Nephron (organoid): ENCODE data around the gene ARL15.

Source experiments
- H3K27ac Mint-ChIP-seq, 3 experiments: 2 replicates each; pipeline ENCODE4 v1.8.0; 2020; ENCODE audit warnings: mixed read lengths in 3 of 3, mild to moderate bottlenecking in 2 of 3, moderate library complexity in 1 of 3
- H3K27me3 Mint-ChIP-seq: 2 replicates; pipeline ENCODE4 v1.8.0; 2021; ENCODE audit warnings: low read depth, mild to moderate bottlenecking, moderate library complexity, mixed read lengths
- H3K36me3 Mint-ChIP-seq: 2 replicates; pipeline ENCODE4 v1.8.0; 2020; ENCODE audit warnings: low read depth, mixed read lengths
- H3K4me1 Mint-ChIP-seq: 2 replicates; pipeline ENCODE4 v1.8.0; 2020; ENCODE audit warnings: mixed read lengths
- H3K4me3 Mint-ChIP-seq, 3 experiments: 2 replicates each; pipeline ENCODE4 v1.8.0; 2020; ENCODE audit warnings: mild to moderate bottlenecking in 3 of 3, mixed read lengths in 3 of 3, moderate library complexity in 2 of 3
- H3K9me3 Mint-ChIP-seq: 2 replicates; pipeline ENCODE4 v1.8.0; 2020; ENCODE audit warnings: mixed read lengths
- TF ChIP-seq, protein P1 (sequence below), 3 experiments: fragments of 200-600 bp; sonication (generic); IDR thresholded peaks; one replicate each; pipeline ENCODE4 v1.5.0; 2021; ENCODE audit warnings: antibody characterized with exemption in 3 of 3; ENCODE audit not compliant: unreplicated experiment in 3 of 3

ARL15 gene

DNA sequence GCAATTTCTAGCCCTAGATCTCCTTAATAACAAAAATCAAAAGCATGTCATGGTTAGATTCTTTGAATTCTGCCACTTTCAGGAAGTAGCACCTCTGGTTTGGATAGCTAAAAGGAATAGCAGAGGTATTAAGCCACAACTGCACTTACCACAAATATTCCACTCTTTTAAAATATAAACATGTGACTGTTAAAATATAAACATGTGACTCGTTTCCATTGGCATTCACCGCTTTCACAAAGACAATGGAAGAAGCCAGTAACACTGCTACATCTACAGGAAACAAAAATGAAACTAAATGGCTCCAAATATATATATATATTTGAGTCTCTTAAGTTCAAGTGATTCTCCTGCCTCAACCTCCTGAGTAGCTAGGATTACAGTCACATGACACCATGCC is 222.9 kb downstream of the ARL15 start:
- no peaks in the 10 kb centered on the region for H3K27me3 Mint-ChIP-seq
- H3K9me3 Mint-ChIP-seq = no peaks in the 10 kb centered on the region
- no peak overlapping the region for H3K27ac Mint-ChIP-seq

DNA sequence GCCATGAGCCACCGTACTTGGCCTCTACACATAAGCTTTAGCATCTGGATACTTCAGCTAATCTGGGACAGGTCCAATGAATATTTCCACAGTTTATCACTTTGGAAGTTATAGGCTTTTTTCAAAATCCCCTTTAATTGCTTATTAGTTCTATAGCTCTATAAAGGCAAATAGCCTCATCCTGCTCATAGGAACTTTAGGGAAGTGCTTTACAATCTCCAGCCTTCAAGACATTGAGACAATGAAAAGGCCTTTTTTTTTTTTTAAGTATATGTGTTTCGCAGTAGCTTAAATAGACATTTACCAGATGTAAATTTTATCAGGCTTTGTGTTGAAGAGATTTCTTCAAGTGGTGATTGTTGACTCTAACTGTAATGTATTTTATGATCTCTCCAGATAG is 224.2 kb downstream of the ARL15 start:
- H3K27ac Mint-ChIP-seq = no peak overlapping the region
- H3K27me3 Mint-ChIP-seq = no peaks in the 10 kb centered on the region
- H3K9me3 Mint-ChIP-seq = no peaks in the 10 kb centered on the region
- H3K4me3 Mint-ChIP-seq = no peak overlapping the region
- H3K4me1 Mint-ChIP-seq = peaks cover 15% of the 10 kb centered on the region
- peaks cover 9% of the 10 kb centered on the region for H3K36me3 Mint-ChIP-seq
- TF ChIP-seq, protein P1, sequence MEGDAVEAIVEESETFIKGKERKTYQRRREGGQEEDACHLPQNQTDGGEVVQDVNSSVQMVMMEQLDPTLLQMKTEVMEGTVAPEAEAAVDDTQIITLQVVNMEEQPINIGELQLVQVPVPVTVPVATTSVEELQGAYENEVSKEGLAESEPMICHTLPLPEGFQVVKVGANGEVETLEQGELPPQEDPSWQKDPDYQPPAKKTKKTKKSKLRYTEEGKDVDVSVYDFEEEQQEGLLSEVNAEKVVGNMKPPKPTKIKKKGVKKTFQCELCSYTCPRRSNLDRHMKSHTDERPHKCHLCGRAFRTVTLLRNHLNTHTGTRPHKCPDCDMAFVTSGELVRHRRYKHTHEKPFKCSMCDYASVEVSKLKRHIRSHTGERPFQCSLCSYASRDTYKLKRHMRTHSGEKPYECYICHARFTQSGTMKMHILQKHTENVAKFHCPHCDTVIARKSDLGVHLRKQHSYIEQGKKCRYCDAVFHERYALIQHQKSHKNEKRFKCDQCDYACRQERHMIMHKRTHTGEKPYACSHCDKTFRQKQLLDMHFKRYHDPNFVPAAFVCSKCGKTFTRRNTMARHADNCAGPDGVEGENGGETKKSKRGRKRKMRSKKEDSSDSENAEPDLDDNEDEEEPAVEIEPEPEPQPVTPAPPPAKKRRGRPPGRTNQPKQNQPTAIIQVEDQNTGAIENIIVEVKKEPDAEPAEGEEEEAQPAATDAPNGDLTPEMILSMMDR (IDR thresholded peaks at IDR 0.05; ENCODE audit: unreplicated experiment in 3 of 3) = no peak

More for the DNA sequence above, 222.9 kb downstream of the ARL15 start:
- peaks cover 8% of the 10 kb centered on the region for H3K36me3 Mint-ChIP-seq
- TF ChIP-seq, protein P1 (IDR thresholded peaks at IDR 0.05; ENCODE audit: unreplicated experiment in 3 of 3) = no peak
- H3K4me1 Mint-ChIP-seq = peaks cover 19% of the 10 kb centered on the region
- no peak overlapping the region for H3K4me3 Mint-ChIP-seq

DNA sequence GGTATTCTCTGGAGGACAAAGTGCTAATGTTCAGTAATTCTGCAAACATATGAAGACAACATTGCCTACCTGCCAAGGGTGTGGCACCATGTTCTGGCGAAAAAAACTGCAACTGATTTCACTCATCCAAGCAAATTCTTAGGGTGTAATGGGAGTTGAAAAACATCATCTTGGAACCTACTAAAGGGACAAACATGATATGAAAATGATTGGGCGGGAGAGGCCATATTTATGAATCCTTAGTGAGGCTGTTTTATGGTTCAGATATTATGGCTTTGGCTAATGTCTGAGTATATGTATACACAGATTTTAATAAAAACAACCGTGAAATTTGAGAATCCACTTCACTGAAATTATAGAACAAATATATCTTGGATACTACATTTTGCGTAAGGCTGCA is 225.7 kb downstream of the ARL15 start:
- no peak overlapping the region for H3K27ac Mint-ChIP-seq
- H3K27me3 Mint-ChIP-seq = no peaks in the 10 kb centered on the region
- H3K36me3 Mint-ChIP-seq = peaks cover 7% of the 10 kb centered on the region
- H3K9me3 Mint-ChIP-seq = no peaks in the 10 kb centered on the region
- H3K4me3 Mint-ChIP-seq = no peak overlapping the region
- H3K4me1 Mint-ChIP-seq = peaks cover 10% of the 10 kb centered on the region
- TF ChIP-seq, protein P1 (IDR thresholded peaks at IDR 0.05; ENCODE audit: unreplicated experiment in 3 of 3) = no peak

DNA sequence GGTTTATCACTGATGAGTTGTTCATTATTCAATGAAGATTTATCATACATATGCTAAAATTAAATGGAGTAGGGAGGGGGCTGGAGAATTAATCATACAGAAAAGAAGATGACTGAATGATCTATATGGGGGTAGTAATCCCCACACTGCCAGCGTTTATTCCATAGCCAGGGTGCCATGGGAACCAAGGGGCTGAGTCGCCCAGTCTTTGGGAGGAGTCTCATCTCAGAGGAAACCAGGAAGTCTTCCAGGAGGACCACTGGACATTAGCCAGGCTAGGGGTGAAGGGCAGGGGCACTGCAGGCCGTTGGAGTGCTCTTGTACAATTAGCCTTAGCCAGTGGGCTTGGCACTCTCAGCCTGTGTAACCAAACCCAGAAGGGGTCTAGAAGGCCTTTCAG is 226.5 kb downstream of the ARL15 start:
- H3K27ac Mint-ChIP-seq = no peak overlapping the region
- no peaks in the 10 kb centered on the region for H3K9me3 Mint-ChIP-seq
- peaks cover 7% of the 10 kb centered on the region for H3K36me3 Mint-ChIP-seq
- no peaks in the 10 kb centered on the region for H3K27me3 Mint-ChIP-seq
- TF ChIP-seq, protein P1 (IDR thresholded peaks at IDR 0.05; ENCODE audit: unreplicated experiment in 3 of 3) = no peak
- H3K4me3 Mint-ChIP-seq = no peak overlapping the region
- H3K4me1 Mint-ChIP-seq = peaks cover 10% of the 10 kb centered on the region

DNA sequence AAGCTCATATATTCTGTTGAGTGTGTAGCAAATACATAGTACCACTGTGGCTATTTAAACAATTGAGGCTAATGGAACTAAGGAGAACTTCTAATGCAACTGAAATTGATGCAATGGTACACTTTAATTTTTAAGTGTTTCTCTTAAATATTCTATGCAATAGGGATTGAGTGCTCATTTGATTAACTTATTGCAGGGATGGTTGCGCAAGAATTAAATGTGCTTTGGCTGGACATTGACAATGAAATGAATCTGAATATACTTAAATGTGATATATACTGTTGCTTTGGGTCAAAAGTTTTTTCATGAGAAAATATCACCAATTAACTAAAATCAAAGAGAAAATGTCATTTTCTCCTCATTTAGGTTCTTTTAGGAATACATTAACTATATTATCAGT is 227.1 kb downstream of the ARL15 start:
- Mint-ChIP-seq H3K4me1 (peaks cover 10% of the 10 kb centered on the region), H3K36me3 (peaks cover 7% of the 10 kb centered on the region), H3K4me3 (no peak overlapping the region), H3K9me3 (no peaks in the 10 kb centered on the region), H3K27me3 (no peaks in the 10 kb centered on the region), H3K27ac (no peak overlapping the region)
- TF ChIP-seq, protein P1 (IDR thresholded peaks at IDR 0.05; ENCODE audit: unreplicated experiment in 3 of 3) = no peak

DNA sequence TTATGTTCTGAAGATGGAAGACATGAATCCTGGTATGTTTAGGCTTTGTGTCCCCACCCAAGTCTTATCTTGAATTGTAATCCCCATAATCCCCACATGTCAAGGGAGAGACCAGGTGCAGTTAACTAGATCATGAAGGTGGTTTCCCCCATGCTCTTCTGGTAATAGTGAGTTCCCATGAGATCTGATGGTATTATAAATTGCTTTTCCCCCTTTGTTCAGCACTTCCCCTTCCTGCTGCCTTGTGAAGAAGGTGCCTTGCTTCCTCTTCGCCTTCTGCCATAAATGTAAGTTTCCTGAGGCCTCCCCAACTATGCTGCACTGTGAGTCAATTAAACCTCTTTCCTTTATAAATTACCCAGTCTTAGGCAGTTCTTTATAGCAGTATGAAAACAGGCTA is 229.0 kb downstream of the ARL15 start:
- Mint-ChIP-seq H3K36me3 (peaks cover 7% of the 10 kb centered on the region), H3K4me3 (no peak overlapping the region), H3K9me3 (no peaks in the 10 kb centered on the region), H3K4me1 (peaks cover 10% of the 10 kb centered on the region), H3K27me3 (no peaks in the 10 kb centered on the region), H3K27ac (no peak overlapping the region)
- TF ChIP-seq, protein P1 (IDR thresholded peaks at IDR 0.05; ENCODE audit: unreplicated experiment in 3 of 3) = no peak
